NCI-H2196 treated with DMSO at 0.1 percent for 48 hours (cell line): ENCODE measurements around the gene KCNJ12.
"Not testable (repeated sequence)": the region's sequence is repeated elsewhere in the genome, so short reads cannot be mapped to it uniquely, and the experiment has no call there.

Experiments used
- DNase-seq: peaks from one replicate; lab custom pipeline; 2025; ENCODE audit not compliant: unreplicated experiment; lab: John Stamatoyannopoulos, UW

KCNJ12 gene

GRCh38 chr17:21406616-21407404 is 30.7 kb downstream of the KCNJ12 start:
- DNase-seq = not testable (repeated sequence)

GRCh38 chr17:21407752-21408151 is 31.6 kb downstream of the KCNJ12 start:
- DNase-seq = not testable (repeated sequence)

GRCh38 chr17:21408224-21408623 is 32.1 kb downstream of the KCNJ12 start:
- not testable (repeated sequence) for DNase-seq

GRCh38 chr17:21408766-21409300 is 32.7 kb downstream of the KCNJ12 start:
- DNase-seq = not testable (repeated sequence)

- not testable (repeated sequence) for DNase-seq
Observed at GRCh38 chr17:21409388-21409787, 33.2 kb downstream of the KCNJ12 start.

DNA sequence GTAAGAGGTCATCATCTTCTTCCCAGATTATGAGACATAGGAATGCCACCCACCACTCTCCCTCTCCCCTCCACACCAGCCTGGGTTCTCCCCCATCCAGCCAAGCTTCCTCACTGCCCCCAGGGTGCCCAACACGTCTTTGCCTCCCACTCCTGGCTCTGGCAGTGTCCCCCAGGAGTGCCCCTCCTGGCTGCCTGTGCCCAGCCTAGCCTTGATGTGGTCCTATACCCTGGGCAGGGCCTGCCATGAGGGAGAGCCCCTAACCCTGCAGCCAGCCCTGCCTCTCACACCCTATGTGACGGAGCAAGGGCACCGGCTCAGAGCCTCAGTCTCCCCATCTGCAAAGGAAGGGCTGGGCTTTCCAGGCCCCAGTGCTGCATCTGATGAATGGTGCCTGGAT is 33.8 kb downstream of the KCNJ12 start:
- DNase-seq = not testable (repeated sequence)

DNA sequence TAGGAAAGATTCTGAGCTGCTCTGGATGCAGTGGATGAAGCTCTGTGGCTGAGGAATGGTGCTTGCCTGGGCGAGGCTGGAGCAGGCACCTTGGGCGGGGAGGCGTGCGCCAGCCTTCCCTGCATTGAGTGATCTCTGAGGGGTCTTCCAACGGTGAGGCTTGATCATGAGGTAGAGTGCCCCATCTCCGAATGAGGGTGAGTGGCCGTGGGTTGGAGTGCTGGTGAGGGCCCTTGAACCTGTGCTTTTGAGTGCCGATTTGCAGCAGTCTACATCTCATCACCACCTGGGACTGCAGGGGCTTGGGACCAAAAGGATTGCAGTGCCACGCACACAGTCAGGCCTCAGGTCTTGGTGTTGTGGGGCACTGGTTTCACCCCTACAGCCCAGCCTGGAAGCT is 34.2 kb downstream of the KCNJ12 start:
- not testable (repeated sequence) for DNase-seq

GRCh38 chr17:21410906-21411678 is 34.9 kb downstream of the KCNJ12 start:
- DNase-seq = not testable (repeated sequence)

- not testable (repeated sequence) for DNase-seq
Observed at GRCh38 chr17:21411679-21412205, 35.6 kb downstream of the KCNJ12 start.

GRCh38 chr17:21412207-21412681 is 36.1 kb downstream of the KCNJ12 start:
- DNase-seq = not testable (repeated sequence)

DNA sequence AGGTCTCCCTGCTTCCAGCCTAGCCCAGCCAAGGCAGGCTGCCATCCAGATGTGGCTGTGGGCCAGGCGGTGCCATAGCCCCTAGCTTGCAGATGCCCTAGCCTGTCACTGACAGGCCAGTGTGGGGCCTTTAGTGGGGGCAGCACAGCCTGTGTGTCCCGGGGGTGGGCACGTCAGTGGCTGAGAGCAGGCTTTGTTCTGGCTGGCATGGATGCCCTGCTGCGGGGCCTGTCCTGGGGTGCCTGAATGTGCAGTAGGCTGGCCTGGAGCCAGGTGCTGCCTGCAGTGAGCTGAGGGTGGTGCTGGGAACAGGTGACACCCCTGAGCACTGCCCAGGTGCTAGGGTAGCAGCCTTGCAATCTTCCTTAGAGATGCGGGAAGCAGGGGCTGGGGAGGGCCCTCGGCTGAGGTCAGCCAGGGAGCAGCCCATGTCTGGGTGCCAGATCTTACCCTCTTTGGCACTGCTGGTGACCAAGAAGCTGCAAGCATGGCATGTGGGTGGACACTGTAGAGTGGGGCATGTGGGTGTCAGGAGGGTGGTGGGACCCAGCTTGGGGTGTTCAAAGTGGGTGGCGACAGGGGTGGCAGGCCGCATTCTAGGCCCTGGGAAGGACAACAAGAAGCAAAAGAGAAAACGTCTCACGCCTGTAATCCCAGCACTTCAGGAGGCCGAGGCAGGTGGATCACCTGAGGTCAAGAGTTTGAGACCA is 37.6 kb downstream of the KCNJ12 start:
- not testable (repeated sequence) for DNase-seq

GRCh38 chr17:21414616-21415015 is 38.5 kb downstream of the KCNJ12 start:
- DNase-seq = not testable (repeated sequence)

- DNase-seq = not testable (repeated sequence)
Observed at GRCh38 chr17:21415166-21415990, 39.2 kb downstream of the KCNJ12 start.

- not testable (repeated sequence) for DNase-seq
Observed at GRCh38 chr17:21416471-21416981, 40.4 kb downstream of the KCNJ12 start.

- not testable (repeated sequence) for DNase-seq
Observed at GRCh38 chr17:21417349-21417748, 41.2 kb downstream of the KCNJ12 start.

GRCh38 chr17:21417921-21418320 is 41.8 kb downstream of the KCNJ12 start:
- no peak for DNase-seq

DNA sequence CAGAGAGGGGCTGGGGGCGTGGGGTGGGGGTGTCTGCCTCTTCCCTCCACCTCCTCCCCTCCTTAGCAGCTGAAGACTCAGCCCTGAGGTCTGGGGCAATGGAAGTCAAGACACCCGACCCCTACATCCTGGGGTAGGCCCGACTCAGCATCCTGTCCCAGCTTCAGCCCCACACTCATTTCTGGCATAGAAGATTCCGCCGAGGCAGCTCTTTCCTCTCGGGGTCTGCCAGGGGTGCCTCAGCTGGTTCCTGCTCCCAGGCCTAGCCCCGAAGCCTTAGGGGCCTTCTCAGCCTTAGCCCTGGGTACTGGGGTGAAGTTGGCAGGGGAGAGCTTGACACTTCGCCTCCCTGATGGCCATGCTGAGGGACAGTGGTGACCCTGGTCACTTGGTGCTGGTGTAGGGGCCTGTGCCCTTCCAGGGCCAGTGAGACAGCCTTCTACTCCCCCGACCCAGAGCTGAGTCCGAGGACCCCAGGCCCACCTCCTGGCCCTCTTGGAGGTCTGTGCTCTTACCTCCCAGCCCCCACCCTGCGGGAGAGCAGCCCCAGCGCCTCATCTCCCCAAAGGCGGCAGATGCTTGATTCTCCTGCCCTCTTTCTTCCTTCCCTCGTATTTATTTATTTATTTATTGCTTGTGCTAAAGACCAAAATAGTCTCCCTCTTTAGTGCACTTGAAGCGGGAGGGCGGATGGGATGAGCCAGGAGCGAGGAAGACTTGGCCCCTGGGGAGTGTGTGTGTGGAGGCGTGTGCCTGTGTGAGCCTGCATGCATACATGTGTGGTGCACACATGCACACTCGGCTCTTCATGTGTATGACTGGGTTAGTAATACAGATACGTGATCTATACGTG is 42.5 kb downstream of the KCNJ12 start:
- no peak for DNase-seq

DNA sequence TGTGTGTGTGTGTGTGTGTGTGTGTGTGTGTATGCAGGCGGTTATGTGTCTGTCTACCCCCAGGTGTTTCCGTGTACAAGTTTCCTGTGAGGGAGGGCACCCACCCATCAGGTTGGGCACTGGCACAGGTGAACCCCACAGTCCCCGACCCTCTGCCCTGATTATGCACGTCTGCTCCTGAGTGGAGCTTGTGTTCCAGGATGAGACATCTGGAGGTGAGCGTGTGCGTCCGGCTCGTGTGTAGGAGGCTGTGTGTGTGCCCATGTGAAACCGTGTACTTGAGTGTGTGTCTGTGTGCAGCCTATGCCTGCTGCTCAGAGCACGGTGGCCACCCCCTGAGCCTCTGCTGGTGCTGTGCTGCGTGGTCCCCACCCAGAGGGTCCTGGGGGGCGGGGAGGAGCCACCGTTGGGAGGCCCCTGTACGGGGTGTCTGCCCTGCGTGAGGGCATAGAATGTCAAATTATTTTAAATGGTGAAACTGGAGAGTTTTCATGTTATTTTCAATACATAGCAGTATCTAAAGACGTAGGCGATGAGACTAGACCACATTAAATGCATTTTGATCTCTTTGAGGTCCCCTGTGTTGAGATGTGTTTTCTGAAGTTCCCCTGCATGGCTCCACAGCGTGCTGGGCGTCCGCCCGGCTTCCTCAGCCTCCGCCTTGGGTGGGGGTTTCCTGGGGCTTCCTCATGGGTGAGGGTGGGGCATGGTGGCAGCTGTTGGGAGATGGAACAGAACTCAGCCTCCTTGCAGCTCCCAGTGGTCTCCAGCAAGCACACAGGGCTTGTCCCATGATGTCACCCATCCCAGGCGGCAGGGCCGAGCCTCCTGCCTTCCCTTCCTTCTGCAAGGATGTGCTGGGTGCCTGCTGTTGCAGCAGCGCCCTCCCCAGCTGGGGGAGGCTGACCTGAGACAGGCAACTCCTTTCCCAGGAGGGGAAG is 43.4 kb downstream of the KCNJ12 start:
- DNase-seq = no peak
